Endodermal cell (in vitro differentiated cells): ENCODE data around the gene TRMT2A. TPM values are rescaled to one million over a fixed set of nuclear protein-coding genes. Genes with fewer than 3 reads are reported as not detected.
A peak's percentile ranks its signal among the peaks of the same experiment; 100 is the strongest.

ENCODE experiments used
- DNase-seq: peaks from one replicate; pipeline ENCODE4 v3.0.0-alpha.2; 2017
- H3K27ac ChIP-seq: 2 replicates; pipeline ENCODE4 v1.5.1; 2013; ENCODE audit warnings: mild to moderate bottlenecking, low read depth, low read length, moderate library complexity
- H3K27me3 ChIP-seq: 2 replicates; pipeline ENCODE4 v1.6.1; 2013; ENCODE audit warnings: mild to moderate bottlenecking, low read length, moderate library complexity; ENCODE audit not compliant: insufficient read depth, control insufficient read depth, poor library complexity, severe bottlenecking
- H3K36me3 ChIP-seq: 2 replicates; pipeline ENCODE4 v1.7.0; 2013; ENCODE audit warnings: mild to moderate bottlenecking, low read length, moderate library complexity; ENCODE audit not compliant: control insufficient read depth, insufficient read depth
- H3K4me1 ChIP-seq: one replicate; pipeline ENCODE4 v1.7.0; 2013; ENCODE audit warnings: low read length; ENCODE audit not compliant: control insufficient read depth, insufficient read depth
- H3K4me3 ChIP-seq: 2 replicates; pipeline ENCODE4 v1.5.1; 2013; ENCODE audit warnings: mild to moderate bottlenecking, low read length, moderate library complexity
- H3K9ac ChIP-seq: 2 replicates; pipeline ENCODE4 v1.6.1; 2013; ENCODE audit warnings: mild to moderate bottlenecking, low read length, moderate library complexity; ENCODE audit not compliant: poor library complexity, severe bottlenecking; ENCODE audit errors: extremely low read depth
- H3K9me3 ChIP-seq: 2 replicates; pipeline ENCODE4 v1.6.1; 2013; ENCODE audit warnings: mild to moderate bottlenecking, low read length, moderate library complexity; ENCODE audit not compliant: control insufficient read depth
- H3K27ac Mint-ChIP-seq: 2 replicates; pipeline ENCODE4 v1.8.0; 2020; ENCODE audit warnings: mixed read lengths
- H3K27me3 Mint-ChIP-seq: 2 replicates; pipeline ENCODE4 v1.8.0; 2021; ENCODE audit warnings: mild to moderate bottlenecking, mixed read lengths; ENCODE audit not compliant: insufficient read depth
- H3K36me3 Mint-ChIP-seq: 2 replicates; pipeline ENCODE4 v1.8.0; 2020; ENCODE audit warnings: low read depth, mixed read lengths
- H3K4me1 Mint-ChIP-seq: 2 replicates; pipeline ENCODE4 v1.8.0; 2020; ENCODE audit warnings: mixed read lengths
- H3K4me3 Mint-ChIP-seq: 2 replicates; pipeline ENCODE4 v1.8.0; 2020; ENCODE audit warnings: mild to moderate bottlenecking, moderate library complexity, mixed read lengths
- H3K9me3 Mint-ChIP-seq: 2 replicates; pipeline ENCODE4 v1.8.0; 2020; ENCODE audit warnings: mild to moderate bottlenecking, mixed read lengths
- CTCF ChIP-seq: fragments of 200-600 bp; sonication (generic); conservative IDR thresholded peaks from 2 replicates; pipeline ENCODE4 v1.5.0; 2021; ENCODE audit warnings: antibody characterized with exemption, mild to moderate bottlenecking
- WGBS, 2 experiments: methylation state at CpG; one replicate each; pipeline versions ENCODE4 v1.1.5 to v1.1.7; 2013; ENCODE audit warnings: missing lambda C conversion rate in 2 of 2, mixed read lengths in 1 of 2; ENCODE audit not compliant: insufficient coverage in 1 of 2, insufficient read length in 1 of 2; 5-methylcytosine and 5-hydroxymethylcytosine counted together
- total RNA-seq, 2 donors: library from RNA; stranded (reverse); fragmentation: NEBNext Ultra II Directional in 1 of 2; extraction: Animal tissue kit (Norgen Biotek cat#: 25700) in 1 of 2; gene quantifications; 2 replicates in 1 of 2; 3 replicates in 1 of 2; pipeline ENCODE4 v1.2.1, GENCODE V29; 2021

TRMT2A gene
- total RNA-seq, 2 donors from 2014 or later = 45.6 to 55.2 TPM

- 94 to 98% methylated on average over 7 to 8 of the region's 8 CpGs for WGBS, 2 experiments
- no peak overlapping the region for H3K4me3 Mint-ChIP-seq
- Histone ChIP-seq H3K27me3 (no peaks in the 10 kb centered on the region), H3K27ac (no peak overlapping the region), H3K4me3 (no peak overlapping the region), H3K9ac (no peak overlapping the region), H3K9me3 (no peaks in the 10 kb centered on the region), H3K36me3 (peaks cover 82% of the 10 kb centered on the region), H3K4me1 (no peaks in the 10 kb centered on the region)
- DNase-seq = no peak
- H3K27me3 Mint-ChIP-seq = no peaks in the 10 kb centered on the region
- H3K4me1 Mint-ChIP-seq = peaks cover 19% of the 10 kb centered on the region
- no peak overlapping the region for H3K27ac Mint-ChIP-seq
- no peak for TF ChIP-seq CTCF
- no peaks in the 10 kb centered on the region for H3K9me3 Mint-ChIP-seq
- H3K36me3 Mint-ChIP-seq = peaks cover 81% of the 10 kb centered on the region
Observed at GRCh38 chr22:20088263-20088648, 28.8 kb downstream of the TRMT2A start.

GRCh38 chr22:20087319-20088262 lies 29.4 kb downstream of the TRMT2A start:
- Mint-ChIP-seq H3K36me3 (peaks cover 80% of the 10 kb centered on the region), H3K9me3 (no peaks in the 10 kb centered on the region), H3K27me3 (no peaks in the 10 kb centered on the region), H3K27ac (peak overlapping the region; percentile 5), H3K4me3 (no peak overlapping the region), H3K4me1 (peaks cover 26% of the 10 kb centered on the region)
- H3K36me3 ChIP-seq = peaks cover 76% of the 10 kb centered on the region
- TF ChIP-seq CTCF = no peak
- DNase-seq = no peak
- no peaks in the 10 kb centered on the region for H3K27me3 ChIP-seq
- no peak overlapping the region for H3K9ac ChIP-seq
- 94 to 96% methylated on average over 11 to 14 of the region's 14 CpGs for WGBS, 2 experiments
- no peak overlapping the region for H3K27ac ChIP-seq
- no peak overlapping the region for H3K4me3 ChIP-seq
- H3K4me1 ChIP-seq = peaks cover 4% of the 10 kb centered on the region
- H3K9me3 ChIP-seq = no peaks in the 10 kb centered on the region

DNA sequence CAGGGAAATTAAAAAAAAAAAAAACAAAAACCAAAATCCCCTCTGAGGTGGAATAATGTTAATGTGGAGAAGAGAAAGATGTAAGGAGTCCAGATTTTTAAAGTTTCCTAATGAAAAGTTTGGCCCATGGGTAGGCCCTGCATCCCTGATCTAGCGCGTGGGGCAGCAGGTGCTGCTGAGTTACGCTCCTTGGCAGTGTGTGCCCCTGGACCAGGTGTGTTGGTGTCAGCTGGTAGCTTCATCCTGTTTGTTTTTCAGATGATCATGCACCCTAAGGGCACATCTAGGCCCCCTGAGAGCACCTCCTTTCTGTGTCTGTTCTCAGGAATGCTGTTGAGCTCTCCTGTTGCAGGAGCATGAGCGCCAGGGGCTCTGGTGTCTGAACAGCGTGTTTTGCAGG lies 30.3 kb downstream of the TRMT2A start:
- Histone ChIP-seq H3K4me1 (peaks cover 4% of the 10 kb centered on the region), H3K4me3 (no peak overlapping the region), H3K9me3 (no peaks in the 10 kb centered on the region), H3K36me3 (peaks cover 68% of the 10 kb centered on the region), H3K27me3 (no peaks in the 10 kb centered on the region), H3K9ac (no peak overlapping the region), H3K27ac (no peak overlapping the region)
- Mint-ChIP-seq H3K9me3 (no peaks in the 10 kb centered on the region), H3K27me3 (no peaks in the 10 kb centered on the region), H3K27ac (peak overlapping the region; percentile 23), H3K4me3 (no peak overlapping the region), H3K4me1 (peaks cover 28% of the 10 kb centered on the region), H3K36me3 (peaks cover 73% of the 10 kb centered on the region)
- WGBS, 2 experiments = 97 to 100% methylated on average over 5 of the region's 5 CpGs
- no peak for DNase-seq
- TF ChIP-seq CTCF = no peak
